Peyer's patch (tissue), 4 donors: ENCODE results near the gene PPP2R5B.

Experiments used
- CTCF ChIP-seq, 6 experiments: fragments of 450-650 bp in 4 of 6; fragments of 200-600 bp in 2 of 6; sonication (generic) in 1 of 6; IDR thresholded peaks; one replicate each; pipeline ENCODE4 v1.5.1; 2017 to 2019; ENCODE audit warnings: antibody characterized with exemption in 6 of 6, mild to moderate bottlenecking in 3 of 6, moderate library complexity in 1 of 6
- POLR2A ChIP-seq, 2 donors: fragments of 450-650 bp; IDR thresholded peaks; one replicate each; pipeline ENCODE4 v1.5.1; 2017; ENCODE audit warnings: antibody characterized with exemption in 2 of 2, mild to moderate bottlenecking in 2 of 2, moderate library complexity in 2 of 2

- TF ChIP-seq CTCF (IDR thresholded peaks at IDR 0.05) (no peak), POLR2A (IDR thresholded peaks at IDR 0.05) (no peak)
Observed at GRCh38 chr11:64878223-64878493, 46.3 kb upstream of the PPP2R5B start.
